HepG2 (cell line): Measurements from ENCODE around the gene CDH2. TPM values are rescaled to one million over a fixed set of nuclear protein-coding genes. Genes with fewer than 3 reads are reported as not detected.

ENCODE experiments used
- MEF2D ChIP-seq: sonication (generic); formaldehyde crosslinking; IDR thresholded peaks from 2 replicates; pipeline ENCODE4 v1.5.1; 2020; ENCODE audit warnings: mild to moderate bottlenecking, missing genetic modification reagents
- NFATC3 ChIP-seq: sonication (generic); formaldehyde crosslinking; IDR thresholded peaks from 2 replicates; pipeline ENCODE4 v1.5.1; 2020; ENCODE audit warnings: mild to moderate bottlenecking, missing genetic modification reagents
- SMC3 ChIP-seq: IDR thresholded peaks from 2 replicates; pipeline ENCODE4 v1.6.1; 2011; ENCODE audit warnings: low read length, improper control_type of control experiment
- TOPORS ChIP-seq: sonication (generic); formaldehyde crosslinking; IDR thresholded peaks from 2 replicates; pipeline ENCODE4 v1.8.0; 2023; ENCODE audit warnings: mild to moderate bottlenecking, missing genetic modification reagents
- ZNF382 ChIP-seq: sonication (generic); formaldehyde crosslinking; IDR thresholded peaks from 2 replicates; pipeline ENCODE4 v1.5.0; 2020; ENCODE audit warnings: missing genetic modification reagents, mild to moderate bottlenecking, borderline replicate concordance
- ZNF605 ChIP-seq: sonication (generic); formaldehyde crosslinking; IDR thresholded peaks from 2 replicates; pipeline ENCODE4 v1.8.0; 2022; ENCODE audit warnings: mild to moderate bottlenecking, missing genetic modification reagents
- polyA plus RNA-seq, 8 experiments: library from polyadenylated mRNA; depleted of rRNA in 3 of 8; stranded (reverse) in 7 of 8; unstranded in 1 of 8; fragments of >200 nt; fragmentation: Illumina TruSeq in 4 of 8; extraction: Trizol in 4 of 8; gene quantifications; 2 replicates each; pipeline versions ENCODE4 v1.2.1 to v1.2.3, GENCODE V29; 2011 to 2016; ENCODE audit warnings: low read depth in 4 of 8, missing spikeins in 1 of 8, mixed read lengths in 1 of 8; ENCODE audit not compliant: insufficient read depth in 1 of 8
- total RNA-seq, 5 experiments: library from RNA; depleted of rRNA; stranded (reverse); fragments of >200 nt; fragmentation: Illumina TruSeq; extraction: Trizol; gene quantifications; 2 replicates each; pipeline ENCODE4 v1.2.3, GENCODE V29; 2016; ENCODE audit warnings: low read depth in 1 of 5
- TF ChIP-seq, protein P1 (sequence below): IDR thresholded peaks from 2 replicates; pipeline ENCODE4 v1.6.1; 2016; ENCODE audit warnings: missing compliant biosample characterization, missing genetic modification reagents, borderline replicate concordance
- TF ChIP-seq, protein P2 (sequence below): IDR thresholded peaks from 2 replicates; pipeline ENCODE4 v1.6.1; 2016; ENCODE audit warnings: missing genetic modification reagents, missing compliant biosample characterization
- TF ChIP-seq, protein P3 (sequence below): sonication (generic); formaldehyde crosslinking; IDR thresholded peaks from 2 replicates; pipeline ENCODE4 v1.4.0; 2020; ENCODE audit warnings: missing genetic modification reagents, borderline replicate concordance
- TF ChIP-seq, protein P4 (sequence below): sonication (generic); formaldehyde crosslinking; IDR thresholded peaks from 2 replicates; pipeline ENCODE4 v1.4.0; 2020; ENCODE audit warnings: missing genetic modification reagents
- TF ChIP-seq, protein P5 (sequence below): sonication (generic); formaldehyde crosslinking; IDR thresholded peaks from 2 replicates; pipeline ENCODE4 v1.5.0; 2020; ENCODE audit warnings: missing genetic modification reagents
- TF ChIP-seq, protein P6 (sequence below): sonication (generic); formaldehyde crosslinking; IDR thresholded peaks from 2 replicates; pipeline ENCODE4 v1.5.0; 2020; ENCODE audit warnings: mild to moderate bottlenecking, missing genetic modification reagents, borderline replicate concordance

Gene CDH2
- total and polyA plus RNA-seq, 2 of the 13 experiments (the other 11 are each of a cell fraction or from before 2014, with no cell fraction given) = 18.6 to 36.1 TPM

DNA sequence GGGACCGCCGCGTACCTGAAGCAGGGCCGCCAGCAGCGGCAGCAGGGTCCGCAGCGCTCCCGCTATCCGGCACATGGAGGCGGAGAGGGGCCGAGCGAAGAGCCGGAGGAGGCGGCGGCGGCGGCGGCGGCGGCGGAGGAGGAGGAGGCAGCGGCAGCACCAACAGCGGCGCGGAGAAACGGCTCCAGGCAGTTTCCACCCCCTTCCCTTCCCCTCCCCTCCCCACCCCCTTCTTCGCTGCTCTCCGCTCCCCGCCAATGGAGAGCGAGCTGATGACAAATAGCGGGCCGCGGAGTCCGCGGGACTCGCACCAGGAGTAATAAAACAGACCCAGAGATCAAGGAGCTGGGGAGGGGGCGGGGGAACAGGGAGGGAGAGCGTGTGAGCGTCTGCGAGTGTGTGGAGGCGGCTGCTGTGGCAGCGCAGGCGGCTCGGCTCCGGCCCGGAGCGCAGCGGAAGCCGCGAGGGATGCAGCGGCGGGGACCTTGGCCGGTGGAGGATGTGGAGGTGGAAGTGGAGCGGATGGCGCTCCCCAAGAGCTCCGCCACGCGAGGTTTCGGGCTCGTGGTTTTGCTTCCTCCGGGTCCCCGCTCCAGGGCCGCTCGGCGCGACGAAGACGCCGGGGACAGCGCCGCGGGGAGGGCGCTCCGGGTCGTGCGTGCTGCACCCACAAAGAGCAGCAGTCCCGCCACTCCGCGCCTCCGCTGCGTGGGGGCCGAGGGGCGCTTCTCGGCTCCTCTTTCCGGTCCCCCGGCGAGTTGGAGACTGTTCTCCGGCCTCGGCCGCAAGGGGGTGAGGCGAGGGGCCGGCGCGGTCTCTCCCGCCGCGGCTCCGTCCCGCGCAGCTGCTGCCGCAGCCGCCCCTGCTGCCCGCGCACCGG, at the start of gene CDH2 (continued):
- TF ChIP-seq, protein P1, sequence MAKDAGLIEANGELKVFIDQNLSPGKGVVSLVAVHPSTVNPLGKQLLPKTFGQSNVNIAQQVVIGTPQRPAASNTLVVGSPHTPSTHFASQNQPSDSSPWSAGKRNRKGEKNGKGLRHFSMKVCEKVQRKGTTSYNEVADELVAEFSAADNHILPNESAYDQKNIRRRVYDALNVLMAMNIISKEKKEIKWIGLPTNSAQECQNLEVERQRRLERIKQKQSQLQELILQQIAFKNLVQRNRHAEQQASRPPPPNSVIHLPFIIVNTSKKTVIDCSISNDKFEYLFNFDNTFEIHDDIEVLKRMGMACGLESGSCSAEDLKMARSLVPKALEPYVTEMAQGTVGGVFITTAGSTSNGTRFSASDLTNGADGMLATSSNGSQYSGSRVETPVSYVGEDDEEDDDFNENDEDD = no peak
- TF ChIP-seq, protein P2, sequence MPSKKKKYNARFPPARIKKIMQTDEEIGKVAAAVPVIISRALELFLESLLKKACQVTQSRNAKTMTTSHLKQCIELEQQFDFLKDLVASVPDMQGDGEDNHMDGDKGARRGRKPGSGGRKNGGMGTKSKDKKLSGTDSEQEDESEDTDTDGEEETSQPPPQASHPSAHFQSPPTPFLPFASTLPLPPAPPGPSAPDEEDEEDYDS (CRISPR knock-in tag) = no peak
- TF ChIP-seq, protein P3, sequence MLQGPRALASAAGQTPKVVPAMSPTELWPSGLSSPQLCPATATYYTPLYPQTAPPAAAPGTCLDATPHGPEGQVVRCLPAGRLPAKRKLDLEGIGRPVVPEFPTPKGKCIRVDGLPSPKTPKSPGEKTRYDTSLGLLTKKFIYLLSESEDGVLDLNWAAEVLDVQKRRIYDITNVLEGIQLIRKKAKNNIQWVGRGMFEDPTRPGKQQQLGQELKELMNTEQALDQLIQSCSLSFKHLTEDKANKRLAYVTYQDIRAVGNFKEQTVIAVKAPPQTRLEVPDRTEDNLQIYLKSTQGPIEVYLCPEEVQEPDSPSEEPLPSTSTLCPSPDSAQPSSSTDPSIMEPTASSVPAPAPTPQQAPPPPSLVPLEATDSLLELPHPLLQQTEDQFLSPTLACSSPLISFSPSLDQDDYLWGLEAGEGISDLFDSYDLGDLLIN (CRISPR knock-in tag) = no peak
- TF ChIP-seq MEF2D = no peak
- TF ChIP-seq, protein P4, sequence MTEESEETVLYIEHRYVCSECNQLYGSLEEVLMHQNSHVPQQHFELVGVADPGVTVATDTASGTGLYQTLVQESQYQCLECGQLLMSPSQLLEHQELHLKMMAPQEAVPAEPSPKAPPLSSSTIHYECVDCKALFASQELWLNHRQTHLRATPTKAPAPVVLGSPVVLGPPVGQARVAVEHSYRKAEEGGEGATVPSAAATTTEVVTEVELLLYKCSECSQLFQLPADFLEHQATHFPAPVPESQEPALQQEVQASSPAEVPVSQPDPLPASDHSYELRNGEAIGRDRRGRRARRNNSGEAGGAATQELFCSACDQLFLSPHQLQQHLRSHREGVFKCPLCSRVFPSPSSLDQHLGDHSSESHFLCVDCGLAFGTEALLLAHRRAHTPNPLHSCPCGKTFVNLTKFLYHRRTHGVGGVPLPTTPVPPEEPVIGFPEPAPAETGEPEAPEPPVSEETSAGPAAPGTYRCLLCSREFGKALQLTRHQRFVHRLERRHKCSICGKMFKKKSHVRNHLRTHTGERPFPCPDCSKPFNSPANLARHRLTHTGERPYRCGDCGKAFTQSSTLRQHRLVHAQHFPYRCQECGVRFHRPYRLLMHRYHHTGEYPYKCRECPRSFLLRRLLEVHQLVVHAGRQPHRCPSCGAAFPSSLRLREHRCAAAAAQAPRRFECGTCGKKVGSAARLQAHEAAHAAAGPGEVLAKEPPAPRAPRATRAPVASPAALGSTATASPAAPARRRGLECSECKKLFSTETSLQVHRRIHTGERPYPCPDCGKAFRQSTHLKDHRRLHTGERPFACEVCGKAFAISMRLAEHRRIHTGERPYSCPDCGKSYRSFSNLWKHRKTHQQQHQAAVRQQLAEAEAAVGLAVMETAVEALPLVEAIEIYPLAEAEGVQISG (CRISPR knock-in tag) = peak; percentile 45
- TF ChIP-seq NFATC3 (CRISPR knock-in tag) = no peak
- no peak for TF ChIP-seq TOPORS
- no peak for TF ChIP-seq ZNF382 (CRISPR knock-in tag)
- TF ChIP-seq, protein P5, sequence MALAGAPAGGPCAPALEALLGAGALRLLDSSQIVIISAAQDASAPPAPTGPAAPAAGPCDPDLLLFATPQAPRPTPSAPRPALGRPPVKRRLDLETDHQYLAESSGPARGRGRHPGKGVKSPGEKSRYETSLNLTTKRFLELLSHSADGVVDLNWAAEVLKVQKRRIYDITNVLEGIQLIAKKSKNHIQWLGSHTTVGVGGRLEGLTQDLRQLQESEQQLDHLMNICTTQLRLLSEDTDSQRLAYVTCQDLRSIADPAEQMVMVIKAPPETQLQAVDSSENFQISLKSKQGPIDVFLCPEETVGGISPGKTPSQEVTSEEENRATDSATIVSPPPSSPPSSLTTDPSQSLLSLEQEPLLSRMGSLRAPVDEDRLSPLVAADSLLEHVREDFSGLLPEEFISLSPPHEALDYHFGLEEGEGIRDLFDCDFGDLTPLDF (CRISPR knock-in tag) = no peak
- no peak for TF ChIP-seq ZNF605 (CRISPR knock-in tag)
- TF ChIP-seq, protein P6, sequence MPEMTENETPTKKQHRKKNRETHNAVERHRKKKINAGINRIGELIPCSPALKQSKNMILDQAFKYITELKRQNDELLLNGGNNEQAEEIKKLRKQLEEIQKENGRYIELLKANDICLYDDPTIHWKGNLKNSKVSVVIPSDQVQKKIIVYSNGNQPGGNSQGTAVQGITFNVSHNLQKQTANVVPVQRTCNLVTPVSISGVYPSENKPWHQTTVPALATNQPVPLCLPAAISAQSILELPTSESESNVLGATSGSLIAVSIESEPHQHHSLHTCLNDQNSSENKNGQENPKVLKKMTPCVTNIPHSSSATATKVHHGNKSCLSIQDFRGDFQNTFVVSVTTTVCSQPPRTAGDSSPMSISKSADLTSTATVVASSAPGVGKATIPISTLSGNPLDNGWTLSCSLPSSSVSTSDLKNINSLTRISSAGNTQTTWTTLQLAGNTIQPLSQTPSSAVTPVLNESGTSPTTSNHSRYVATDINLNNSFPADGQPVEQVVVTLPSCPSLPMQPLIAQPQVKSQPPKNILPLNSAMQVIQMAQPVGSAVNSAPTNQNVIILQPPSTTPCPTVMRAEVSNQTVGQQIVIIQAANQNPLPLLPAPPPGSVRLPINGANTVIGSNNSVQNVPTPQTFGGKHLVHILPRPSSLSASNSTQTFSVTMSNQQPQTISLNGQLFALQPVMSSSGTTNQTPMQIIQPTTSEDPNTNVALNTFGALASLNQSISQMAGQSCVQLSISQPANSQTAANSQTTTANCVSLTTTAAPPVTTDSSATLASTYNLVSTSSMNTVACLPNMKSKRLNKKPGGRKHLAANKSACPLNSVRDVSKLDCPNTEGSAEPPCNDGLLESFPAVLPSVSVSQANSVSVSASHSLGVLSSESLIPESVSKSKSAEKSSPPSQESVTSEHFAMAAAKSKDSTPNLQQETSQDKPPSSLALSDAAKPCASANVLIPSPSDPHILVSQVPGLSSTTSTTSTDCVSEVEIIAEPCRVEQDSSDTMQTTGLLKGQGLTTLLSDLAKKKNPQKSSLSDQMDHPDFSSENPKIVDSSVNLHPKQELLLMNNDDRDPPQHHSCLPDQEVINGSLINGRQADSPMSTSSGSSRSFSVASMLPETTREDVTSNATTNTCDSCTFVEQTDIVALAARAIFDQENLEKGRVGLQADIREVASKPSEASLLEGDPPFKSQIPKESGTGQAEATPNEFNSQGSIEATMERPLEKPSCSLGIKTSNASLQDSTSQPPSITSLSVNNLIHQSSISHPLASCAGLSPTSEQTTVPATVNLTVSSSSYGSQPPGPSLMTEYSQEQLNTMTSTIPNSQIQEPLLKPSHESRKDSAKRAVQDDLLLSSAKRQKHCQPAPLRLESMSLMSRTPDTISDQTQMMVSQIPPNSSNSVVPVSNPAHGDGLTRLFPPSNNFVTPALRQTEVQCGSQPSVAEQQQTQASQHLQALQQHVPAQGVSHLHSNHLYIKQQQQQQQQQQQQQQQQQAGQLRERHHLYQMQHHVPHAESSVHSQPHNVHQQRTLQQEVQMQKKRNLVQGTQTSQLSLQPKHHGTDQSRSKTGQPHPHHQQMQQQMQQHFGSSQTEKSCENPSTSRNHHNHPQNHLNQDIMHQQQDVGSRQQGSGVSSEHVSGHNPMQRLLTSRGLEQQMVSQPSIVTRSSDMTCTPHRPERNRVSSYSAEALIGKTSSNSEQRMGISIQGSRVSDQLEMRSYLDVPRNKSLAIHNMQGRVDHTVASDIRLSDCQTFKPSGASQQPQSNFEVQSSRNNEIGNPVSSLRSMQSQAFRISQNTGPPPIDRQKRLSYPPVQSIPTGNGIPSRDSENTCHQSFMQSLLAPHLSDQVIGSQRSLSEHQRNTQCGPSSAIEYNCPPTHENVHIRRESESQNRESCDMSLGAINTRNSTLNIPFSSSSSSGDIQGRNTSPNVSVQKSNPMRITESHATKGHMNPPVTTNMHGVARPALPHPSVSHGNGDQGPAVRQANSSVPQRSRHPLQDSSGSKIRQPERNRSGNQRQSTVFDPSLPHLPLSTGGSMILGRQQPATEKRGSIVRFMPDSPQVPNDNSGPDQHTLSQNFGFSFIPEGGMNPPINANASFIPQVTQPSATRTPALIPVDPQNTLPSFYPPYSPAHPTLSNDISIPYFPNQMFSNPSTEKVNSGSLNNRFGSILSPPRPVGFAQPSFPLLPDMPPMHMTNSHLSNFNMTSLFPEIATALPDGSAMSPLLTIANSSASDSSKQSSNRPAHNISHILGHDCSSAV = no peak
- TF ChIP-seq SMC3 = no peak
